ENCODE data around the gene ADAR. TPM values are rescaled to one million over a fixed set of nuclear protein-coding genes. Genes with fewer than 3 reads are reported as not detected.

ADAR gene
- total RNA-seq, 4 donors from 2014 or later, result 54.3 to 105 (median 73.6) TPM

GRCh38 chr1:154550070-154550469, 57.9 kb downstream of the ADAR start:
- 73% methylated on average over 5 of the region's 5 CpGs for WGBS, 2 donors
- intact Hi-C loops (cut with DNase I; ENCODE audit: low total_unique reads), result no loop called here

GRCh38 chr1:154549202-154549770, 58.7 kb downstream of the ADAR start:
- TF ChIP-seq POLR2A (IDR thresholded peaks at IDR 0.05), result no peak
- TF ChIP-seq CTCF (IDR thresholded peaks at IDR 0.05), result no peak
- 67 to 77% methylated on average over 3 of the region's 3 CpGs for WGBS, 2 donors
- no peak for DNase-seq (ENCODE audit: low spot score in 2 of 2)
- intact Hi-C loops (cut with DNase I; ENCODE audit: low total_unique reads), result no loop called here
- H3K4me3 ChIP-seq (ENCODE audit: low read depth, poor library complexity, severe bottlenecking), result no peak overlapping the region

More at GRCh38 chr1:154550070-154550469, 57.9 kb downstream of the ADAR start:
- no peak overlapping the region for H3K4me3 ChIP-seq (ENCODE audit: low read depth, poor library complexity, severe bottlenecking)
- TF ChIP-seq CTCF (IDR thresholded peaks at IDR 0.05) (no peak), POLR2A (IDR thresholded peaks at IDR 0.05) (no peak)
- DNase-seq (ENCODE audit: low spot score in 2 of 2), result no peak

DNA sequence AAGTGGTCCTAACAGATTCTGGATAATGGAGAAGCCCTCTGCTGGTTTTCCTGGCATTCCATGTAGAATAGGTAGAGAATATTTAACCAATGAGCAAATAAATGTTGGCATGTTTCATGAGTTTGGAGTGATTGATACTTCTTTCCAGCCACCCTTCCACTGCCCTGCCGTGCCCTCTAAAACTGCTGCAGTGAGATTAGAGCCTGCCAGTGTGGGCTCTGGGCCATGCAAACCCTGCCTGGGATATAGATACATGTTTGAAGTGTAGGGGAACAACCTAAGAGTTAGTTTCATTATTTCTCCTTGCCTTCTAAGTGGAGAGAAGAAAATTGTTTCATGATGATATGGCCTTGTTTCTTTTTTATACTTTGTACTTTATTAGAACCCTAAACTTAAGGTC, 60.0 kb downstream of the ADAR start:
- H3K4me3 ChIP-seq (ENCODE audit: low read depth, poor library complexity, severe bottlenecking), result no peak overlapping the region
- intact Hi-C loops (cut with DNase I; ENCODE audit: low total_unique reads), result no loop called here
- no peak for DNase-seq (ENCODE audit: low spot score in 2 of 2)
- TF ChIP-seq CTCF (IDR thresholded peaks at IDR 0.05) (no peak), POLR2A (IDR thresholded peaks at IDR 0.05) (no peak)
- WGBS, 2 donors, result 27 to 41% methylated on average over 1 of the region's 1 CpG

DNA sequence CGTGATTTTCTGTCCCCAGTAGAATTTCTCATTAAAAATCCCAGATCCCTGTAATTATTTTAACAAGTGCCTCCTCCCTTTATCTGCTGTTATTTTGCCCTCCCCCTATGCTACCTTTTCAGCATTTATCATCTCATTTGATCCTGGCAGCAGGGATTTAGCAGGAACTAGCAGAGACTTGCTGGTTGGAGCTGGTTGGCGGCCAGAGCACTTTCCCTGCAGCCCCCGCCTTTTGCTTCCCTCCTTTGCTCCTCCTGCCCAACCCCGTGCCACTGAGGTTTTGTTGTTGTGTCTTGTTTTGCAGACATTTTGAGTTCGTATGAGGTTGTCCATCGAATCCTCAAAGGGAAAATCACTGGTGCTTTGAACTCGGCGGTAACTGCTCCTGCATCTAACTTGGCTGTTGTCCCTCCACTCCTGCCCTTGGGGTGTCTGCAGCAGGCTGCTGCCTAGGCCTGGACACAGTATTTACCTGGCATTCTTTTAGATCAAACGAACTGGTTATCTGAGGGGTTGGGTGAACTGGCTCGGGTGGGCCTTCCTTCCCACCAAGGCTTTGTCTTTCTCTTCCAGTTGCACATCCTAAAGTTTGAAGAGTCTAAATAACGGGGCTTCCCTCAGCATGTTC, 60.8 kb downstream of the ADAR start:
- H3K4me3 ChIP-seq (ENCODE audit: low read depth, poor library complexity, severe bottlenecking), result no peak overlapping the region
- WGBS, 2 donors, result 37% methylated on average over 11 of the region's 11 CpGs
- DNase-seq (ENCODE audit: low spot score in 2 of 2), result no peak
- TF ChIP-seq POLR2A (IDR thresholded peaks at IDR 0.05), result no peak
- no peak for TF ChIP-seq CTCF (IDR thresholded peaks at IDR 0.05)
- intact Hi-C loops (cut with DNase I; ENCODE audit: low total_unique reads), result no loop called here

GRCh38 chr1:154546264-154547063, 61.5 kb downstream of the ADAR start:
- WGBS, 2 donors, result 71 to 73% methylated on average over 13 of the region's 13 CpGs
- no peak for DNase-seq (ENCODE audit: low spot score in 2 of 2)
- intact Hi-C loops (cut with DNase I; ENCODE audit: low total_unique reads), result no loop called here
- TF ChIP-seq CTCF (IDR thresholded peaks at IDR 0.05) (peak in 1 of 3 donors; percentile 61), POLR2A (IDR thresholded peaks at IDR 0.05) (no peak)
- no peak overlapping the region for H3K4me3 ChIP-seq (ENCODE audit: low read depth, poor library complexity, severe bottlenecking)

Measured in lower leg skin (tissue), 4 donors.